Liver (tissue), 3 donors: ENCODE data around the gene CARD11.

Experiments used
- EGR1 ChIP-seq, 2 donors: IDR thresholded peaks; 2 replicates each; pipeline ENCODE4 v1.6.1; 2016 to 2018; ENCODE audit warnings: antibody characterized with exemption in 2 of 2, low read depth in 2 of 2
- JUND ChIP-seq, 2 donors: IDR thresholded peaks; 2 replicates each; pipeline ENCODE4 v1.6.1; 2016; ENCODE audit warnings: antibody characterized with exemption in 2 of 2
- NR2F2 ChIP-seq: IDR thresholded peaks from 2 replicates; pipeline ENCODE4 v1.6.1; 2016; ENCODE audit warnings: antibody characterized with exemption
- RAD21 ChIP-seq, 2 donors: IDR thresholded peaks; 2 replicates each; pipeline ENCODE4 v1.6.1; 2016; ENCODE audit warnings: antibody characterized with exemption in 2 of 2, mild to moderate bottlenecking in 2 of 2
- REST ChIP-seq: IDR thresholded peaks from 2 replicates; pipeline ENCODE4 v1.6.1; 2016; ENCODE audit warnings: antibody characterized with exemption, mild to moderate bottlenecking
- RXRA ChIP-seq, 2 donors: IDR thresholded peaks; 2 replicates each; pipeline ENCODE4 v1.6.1; 2017 to 2018; ENCODE audit warnings: antibody characterized with exemption in 2 of 2, mild to moderate bottlenecking in 1 of 2
- SP1 ChIP-seq: IDR thresholded peaks from 2 replicates; pipeline ENCODE4 v1.6.1; 2018; ENCODE audit warnings: antibody characterized with exemption, mild to moderate bottlenecking
- TAF1 ChIP-seq: conservative IDR thresholded peaks from 2 replicates; pipeline ENCODE4 v1.6.1; 2016; ENCODE audit warnings: antibody characterized with exemption, mild to moderate bottlenecking
- YY1 ChIP-seq: IDR thresholded peaks from 2 replicates; pipeline ENCODE4 v1.6.1; 2016; ENCODE audit warnings: antibody characterized with exemption, mild to moderate bottlenecking
- TF ChIP-seq, protein P1 (sequence below): fragments of 150-350 bp; IDR thresholded peaks from 2 replicates; pipeline ENCODE4 v1.5.1; 2017; ENCODE audit warnings: improper control_type of control experiment, low read depth, low read length; ENCODE audit not compliant: missing input control
- donor health status: healthy.
- donor health status: healthy.

- TF ChIP-seq, protein P1, sequence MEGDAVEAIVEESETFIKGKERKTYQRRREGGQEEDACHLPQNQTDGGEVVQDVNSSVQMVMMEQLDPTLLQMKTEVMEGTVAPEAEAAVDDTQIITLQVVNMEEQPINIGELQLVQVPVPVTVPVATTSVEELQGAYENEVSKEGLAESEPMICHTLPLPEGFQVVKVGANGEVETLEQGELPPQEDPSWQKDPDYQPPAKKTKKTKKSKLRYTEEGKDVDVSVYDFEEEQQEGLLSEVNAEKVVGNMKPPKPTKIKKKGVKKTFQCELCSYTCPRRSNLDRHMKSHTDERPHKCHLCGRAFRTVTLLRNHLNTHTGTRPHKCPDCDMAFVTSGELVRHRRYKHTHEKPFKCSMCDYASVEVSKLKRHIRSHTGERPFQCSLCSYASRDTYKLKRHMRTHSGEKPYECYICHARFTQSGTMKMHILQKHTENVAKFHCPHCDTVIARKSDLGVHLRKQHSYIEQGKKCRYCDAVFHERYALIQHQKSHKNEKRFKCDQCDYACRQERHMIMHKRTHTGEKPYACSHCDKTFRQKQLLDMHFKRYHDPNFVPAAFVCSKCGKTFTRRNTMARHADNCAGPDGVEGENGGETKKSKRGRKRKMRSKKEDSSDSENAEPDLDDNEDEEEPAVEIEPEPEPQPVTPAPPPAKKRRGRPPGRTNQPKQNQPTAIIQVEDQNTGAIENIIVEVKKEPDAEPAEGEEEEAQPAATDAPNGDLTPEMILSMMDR: no peak
- no peak for TF ChIP-seq YY1
- TF ChIP-seq SP1: no peak
- no peak for TF ChIP-seq NR2F2
- TF ChIP-seq JUND (IDR thresholded peaks at IDR 0.05): no peak
- no peak for TF ChIP-seq REST
- TF ChIP-seq TAF1: no peak
- no peak for TF ChIP-seq EGR1 (IDR thresholded peaks at IDR 0.05; ENCODE audit: low read depth in 2 of 2)
- no peak for TF ChIP-seq RAD21 (IDR thresholded peaks at IDR 0.05)
- no peak for TF ChIP-seq RXRA (IDR thresholded peaks at IDR 0.05)
Measured at GRCh38 chr7:2896131-2896530, 147.5 kb downstream of the CARD11 start.
